HCT116 (cell line): ENCODE data around the gene DPF3. TPM values are rescaled to one million over a fixed set of nuclear protein-coding genes. Genes with fewer than 3 reads are reported as not detected.

ENCODE experiments used
- ATAC-seq: fragments of 200-7000 bp; cut with Tn5 transposase; 2 replicates; pipeline ENCODE4 v1.9.1; 2020; ENCODE audit warnings: mild to moderate bottlenecking, moderate library complexity
- BruUV-seq: library from RNA; stranded (reverse); fragments of 400-500 nt; replicated peaks from 2 replicates; lab custom pipeline; 2021; lab: Mats Ljungman, UMichigan
- CTCF ChIA-PET: fragments of 300-600 bp; sonication (Branson Sonifier 250); formaldehyde crosslinking; loops from one replicate; lab custom pipeline; 2021; ENCODE audit warnings: antibody characterized with exemption; lab: Charles Lee
- POLR2A ChIA-PET: fragments of 300-600, 350-600 bp; sonication (Branson Sonifier 250); formaldehyde crosslinking; loops from one replicate; lab custom pipeline; 2021; ENCODE audit warnings: antibody characterized with exemption; lab: Charles Lee
- RAD21 ChIA-PET, 2 experiments: fragments of 300-600 bp; sonication (Branson Sonifier 250); formaldehyde crosslinking; loops; one replicate each; lab custom pipeline; 2023; ENCODE audit warnings: low total read pairs in 2 of 2; ENCODE audit not compliant: uncharacterized antibody in 2 of 2, unreplicated experiment in 2 of 2, low non-redundant PET in 1 of 2; lab: Charles Lee
- DNase-seq: peaks from one replicate; pipeline ENCODE4 v3.0.0-alpha.2; 2010; ENCODE audit warnings: low read depth, low spot score
- H2AFZ ChIP-seq: fragments of 200-600 bp; shearing (Covaris generic), sonication (generic); 2 replicates; pipeline ENCODE4 v1.6.1; 2017; ENCODE audit warnings: low read depth, mixed run types, mixed read lengths, antibody characterized with exemption, low read length; ENCODE audit not compliant: poor library complexity, severe bottlenecking
- H3K27ac ChIP-seq: 2 replicates; pipeline ENCODE4 v1.5.1; 2012; ENCODE audit warnings: low read depth, low read length
- H3K27me3 ChIP-seq: fragments of 200-600 bp; sonication (generic); 2 replicates; pipeline ENCODE4 v1.6.1; 2016; ENCODE audit warnings: mixed run types, low read length, mixed read lengths; ENCODE audit not compliant: insufficient read depth
- H3K36me3 ChIP-seq, 2 experiments: fragments of 200-500 bp in 1 of 2; fragments of 200-600 bp in 1 of 2; sonication (Bioruptor generic) in 1 of 2; sonication (generic) in 1 of 2; 2 replicates each; pipeline versions ENCODE4 v1.5.1 to v1.6.1; 2014 to 2016; ENCODE audit warnings: low read length in 2 of 2, inconsistent platforms in 1 of 2, mixed read lengths in 1 of 2, mixed run types in 1 of 2; ENCODE audit not compliant: insufficient read depth in 2 of 2, control insufficient read depth in 1 of 2
- H3K4me1 ChIP-seq, 2 experiments: fragments of 200-600 bp in 1 of 2; sonication (generic) in 1 of 2; 2 replicates each; pipeline versions ENCODE4 v1.5.1 to v1.6.1; 2012 to 2017; ENCODE audit warnings: low read length in 2 of 2, inconsistent platforms in 1 of 2, mild to moderate bottlenecking in 1 of 2, mixed read lengths in 1 of 2, mixed run types in 1 of 2, moderate library complexity in 1 of 2; ENCODE audit not compliant: insufficient read depth in 2 of 2, control insufficient read depth in 1 of 2
- H3K4me2 ChIP-seq: fragments of 200-600 bp; sonication (generic); 2 replicates; pipeline ENCODE4 v1.6.1; 2017; ENCODE audit warnings: mixed run types, low read length, mixed read lengths
- H3K4me3 ChIP-seq, 2 experiments: fragments of 200-600 bp in 1 of 2; sonication (generic) in 1 of 2; replicated peaks in 1 of 2; 2 replicates each; pipeline ENCODE4 v1.5.1; 2011 to 2016; ENCODE audit warnings: low read length in 2 of 2, control low read depth in 1 of 2, low read depth in 1 of 2, mild to moderate bottlenecking in 1 of 2, mixed read lengths in 1 of 2, mixed run types in 1 of 2
- H3K79me2 ChIP-seq: fragments of 200-600 bp; sonication (generic); 2 replicates; pipeline ENCODE4 v1.6.1; 2017; ENCODE audit warnings: mild to moderate bottlenecking, mixed run types, low read length, moderate library complexity, mixed read lengths; ENCODE audit not compliant: insufficient read depth
- H3K9ac ChIP-seq: fragments of 200-600 bp; sonication (generic); 2 replicates; pipeline ENCODE4 v1.6.1; 2016; ENCODE audit warnings: low read length, mixed read lengths
- H3K9me2 ChIP-seq: fragments of 200-600 bp; sonication (generic), shearing (Covaris generic); 2 replicates; pipeline ENCODE4 v1.6.1; 2017; ENCODE audit warnings: mixed run types, mild to moderate bottlenecking, moderate library complexity; ENCODE audit not compliant: insufficient read depth
- H3K9me3 ChIP-seq, 2 experiments: fragments of 200-500 bp in 1 of 2; fragments of 200-600 bp in 1 of 2; sonication (Bioruptor generic) in 1 of 2; sonication (generic) in 1 of 2; 2 replicates each; pipeline ENCODE4 v1.6.1; 2014 to 2017; ENCODE audit warnings: low read length in 2 of 2, mixed read lengths in 2 of 2, inconsistent platforms in 1 of 2, low read depth in 1 of 2, mild to moderate bottlenecking in 1 of 2, mixed run types in 1 of 2, moderate library complexity in 1 of 2; ENCODE audit not compliant: control insufficient read depth in 1 of 2, insufficient read depth in 1 of 2
- H4K20me1 ChIP-seq: fragments of 200-600 bp; sonication (generic), shearing (Covaris generic); 2 replicates; pipeline ENCODE4 v1.6.1; 2017; ENCODE audit warnings: mixed run types, mild to moderate bottlenecking, moderate library complexity; ENCODE audit not compliant: insufficient read depth
- CEBPB ChIP-seq: IDR thresholded peaks from 2 replicates; pipeline ENCODE4 v1.6.1; 2012; ENCODE audit warnings: low read depth
- EGR1 ChIP-seq: IDR thresholded peaks from 2 replicates; pipeline ENCODE4 v1.6.1; 2012; ENCODE audit warnings: low read depth
- MAX ChIP-seq: IDR thresholded peaks from 2 replicates; pipeline ENCODE4 v1.6.1; 2012
- SIN3A ChIP-seq: IDR thresholded peaks from 2 replicates; pipeline ENCODE4 v1.6.1; 2012; ENCODE audit warnings: low read depth
- SP1 ChIP-seq: IDR thresholded peaks from 2 replicates; pipeline ENCODE4 v1.6.1; 2012; ENCODE audit warnings: low read depth
- ZNF274 ChIP-seq: fragments of 200-500 bp; sonication (Bioruptor generic); IDR thresholded peaks from 2 replicates; pipeline ENCODE4 v1.6.1; 2014; ENCODE audit warnings: mild to moderate bottlenecking, low read depth, low read length, inconsistent platforms
- intact Hi-C: fragments of 100-400 bp; cut with micrococcal nuclease; formaldehyde crosslinking; loops from 2 replicates; pipeline ENCODE4 v1.10.0; 2022
- total RNA-seq: library from RNA; stranded (reverse); gene quantifications from one replicate; pipeline ENCODE4 v1.2.1, GENCODE V29; 2021; ENCODE audit not compliant: unreplicated experiment
- TF ChIP-seq, protein P1 (sequence below): IDR thresholded peaks from 2 replicates; pipeline ENCODE4 v1.6.1; 2012
- TF ChIP-seq, protein P2 (sequence below): IDR thresholded peaks from 2 replicates; pipeline ENCODE4 v1.6.1; 2011; ENCODE audit warnings: mild to moderate bottlenecking, low read length, moderate library complexity; ENCODE audit not compliant: insufficient replicate concordance; ENCODE audit errors: extremely low read depth

The DPF3 gene
- total RNA-seq, 1 experiment from 2014 or later, result 0.27 TPM

DNA sequence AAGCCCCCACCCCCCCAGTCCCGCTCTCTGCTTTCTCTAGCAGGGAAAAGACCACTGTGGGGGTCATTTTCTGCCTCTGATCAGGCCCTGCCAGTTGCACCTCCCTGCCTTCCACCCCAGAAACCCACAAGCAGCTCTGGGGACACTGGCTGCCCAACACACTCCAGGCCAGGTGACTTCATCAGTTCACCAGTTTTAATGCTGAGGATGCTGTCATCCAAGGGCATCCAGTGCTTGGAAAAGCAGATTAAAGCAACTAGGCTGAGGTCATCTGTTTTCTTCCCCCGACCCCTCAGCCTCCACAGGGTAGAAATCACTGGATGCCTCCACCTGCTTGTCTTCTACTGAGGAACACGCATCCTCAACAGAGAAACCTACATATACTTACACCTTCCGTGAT, 282.4 kb downstream of the DPF3 start:
- ChIA-PET CTCF (no interaction called here), RAD21 (no interaction called here), POLR2A (no interaction called here)
- Histone ChIP-seq H3K27ac (no peak overlapping the region), H3K27me3 (no peaks in the 10 kb centered on the region), H4K20me1 (no peaks in the 10 kb centered on the region), H3K4me1 (peaks cover 7 to 29% of the 10 kb centered on the region in 2 experiments), H3K4me3 (no peak overlapping the region), H3K79me2 (no peaks in the 10 kb centered on the region), H3K9ac (no peak overlapping the region), H3K9me3 (no peaks in the 10 kb centered on the region), H3K9me2 (no peaks in the 10 kb centered on the region), H2AFZ (no peak overlapping the region), H3K36me3 (no peaks in the 10 kb centered on the region), H3K4me2 (no peak overlapping the region)
- DNase-seq (no peak), ATAC-seq (no peak)
- TF ChIP-seq SIN3A (no peak), CEBPB (no peak), SP1 (no peak)
- TF ChIP-seq, protein P1, sequence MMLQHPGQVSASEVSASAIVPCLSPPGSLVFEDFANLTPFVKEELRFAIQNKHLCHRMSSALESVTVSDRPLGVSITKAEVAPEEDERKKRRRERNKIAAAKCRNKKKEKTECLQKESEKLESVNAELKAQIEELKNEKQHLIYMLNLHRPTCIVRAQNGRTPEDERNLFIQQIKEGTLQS, result no peak
- TF ChIP-seq, protein P2, sequence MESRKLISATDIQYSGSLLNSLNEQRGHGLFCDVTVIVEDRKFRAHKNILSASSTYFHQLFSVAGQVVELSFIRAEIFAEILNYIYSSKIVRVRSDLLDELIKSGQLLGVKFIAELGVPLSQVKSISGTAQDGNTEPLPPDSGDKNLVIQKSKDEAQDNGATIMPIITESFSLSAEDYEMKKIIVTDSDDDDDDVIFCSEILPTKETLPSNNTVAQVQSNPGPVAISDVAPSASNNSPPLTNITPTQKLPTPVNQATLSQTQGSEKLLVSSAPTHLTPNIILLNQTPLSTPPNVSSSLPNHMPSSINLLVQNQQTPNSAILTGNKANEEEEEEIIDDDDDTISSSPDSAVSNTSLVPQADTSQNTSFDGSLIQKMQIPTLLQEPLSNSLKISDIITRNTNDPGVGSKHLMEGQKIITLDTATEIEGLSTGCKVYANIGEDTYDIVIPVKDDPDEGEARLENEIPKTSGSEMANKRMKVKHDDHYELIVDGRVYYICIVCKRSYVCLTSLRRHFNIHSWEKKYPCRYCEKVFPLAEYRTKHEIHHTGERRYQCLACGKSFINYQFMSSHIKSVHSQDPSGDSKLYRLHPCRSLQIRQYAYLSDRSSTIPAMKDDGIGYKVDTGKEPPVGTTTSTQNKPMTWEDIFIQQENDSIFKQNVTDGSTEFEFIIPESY, result no peak
- no TSS peak for BruUV-seq
- intact Hi-C loops, result no loop called here

DNA sequence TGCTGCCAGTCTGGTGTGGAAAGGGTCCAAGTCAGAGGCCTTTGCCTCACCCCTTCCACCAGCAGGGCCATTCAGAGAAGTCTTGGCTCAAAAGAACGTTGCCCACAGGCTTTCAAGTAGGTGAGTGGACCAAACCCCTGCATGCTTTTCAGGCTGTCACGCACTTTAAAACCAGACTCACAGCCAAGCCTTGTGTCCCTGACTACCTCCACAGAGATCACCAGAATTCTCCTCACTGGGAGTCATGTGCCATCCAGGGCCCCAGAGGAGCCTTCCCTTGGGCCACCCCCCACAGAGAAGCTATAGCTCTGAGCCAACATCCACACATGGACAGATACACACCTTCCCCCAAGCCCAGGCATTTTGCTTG, 283.1 kb downstream of the DPF3 start:
- no peak overlapping the region for H3K4me3 ChIP-seq
- DNase-seq, result no peak
- ChIA-PET RAD21 (no interaction called here), POLR2A (no interaction called here), CTCF (no interaction called here)
- no peaks in the 10 kb centered on the region for H3K9me3 ChIP-seq
- TF ChIP-seq MAX, result no peak
- TF ChIP-seq EGR1, result no peak
- TF ChIP-seq ZNF274, result no peak
- H3K36me3 ChIP-seq, result no peaks in the 10 kb centered on the region
- H4K20me1 ChIP-seq, result no peaks in the 10 kb centered on the region
- no peak for ATAC-seq
- no peak overlapping the region for H3K9ac ChIP-seq
- H3K27me3 ChIP-seq, result no peaks in the 10 kb centered on the region
- H3K79me2 ChIP-seq, result no peaks in the 10 kb centered on the region
- no peak overlapping the region for H3K27ac ChIP-seq
- intact Hi-C loops, result no loop called here
- no TSS peak for BruUV-seq
- H3K4me2 ChIP-seq, result no peak overlapping the region
- peaks cover 7 to 28% of the 10 kb centered on the region in 2 experiments for H3K4me1 ChIP-seq
- H3K9me2 ChIP-seq, result no peaks in the 10 kb centered on the region
- no peak overlapping the region for H2AFZ ChIP-seq
